Body of pancreas (tissue), 4 donors: ENCODE results near the gene GRB10.

Source experiments
- POLR2A ChIP-seq, 3 donors: fragments of 450-650 bp; IDR thresholded peaks; one replicate each; pipeline ENCODE4 v1.6.1; 2016; ENCODE audit warnings: antibody characterized with exemption in 3 of 3, mild to moderate bottlenecking in 2 of 3
- TF ChIP-seq, protein P1 (sequence below), 7 experiments: fragments of 450-650 bp in 4 of 7; fragments of 200-600 bp in 3 of 7; sonication (generic) in 3 of 7; IDR thresholded peaks; one replicate each; pipeline ENCODE4 v1.5.1; 2016 to 2019; ENCODE audit warnings: antibody characterized with exemption in 7 of 7

- TF ChIP-seq, protein P1, sequence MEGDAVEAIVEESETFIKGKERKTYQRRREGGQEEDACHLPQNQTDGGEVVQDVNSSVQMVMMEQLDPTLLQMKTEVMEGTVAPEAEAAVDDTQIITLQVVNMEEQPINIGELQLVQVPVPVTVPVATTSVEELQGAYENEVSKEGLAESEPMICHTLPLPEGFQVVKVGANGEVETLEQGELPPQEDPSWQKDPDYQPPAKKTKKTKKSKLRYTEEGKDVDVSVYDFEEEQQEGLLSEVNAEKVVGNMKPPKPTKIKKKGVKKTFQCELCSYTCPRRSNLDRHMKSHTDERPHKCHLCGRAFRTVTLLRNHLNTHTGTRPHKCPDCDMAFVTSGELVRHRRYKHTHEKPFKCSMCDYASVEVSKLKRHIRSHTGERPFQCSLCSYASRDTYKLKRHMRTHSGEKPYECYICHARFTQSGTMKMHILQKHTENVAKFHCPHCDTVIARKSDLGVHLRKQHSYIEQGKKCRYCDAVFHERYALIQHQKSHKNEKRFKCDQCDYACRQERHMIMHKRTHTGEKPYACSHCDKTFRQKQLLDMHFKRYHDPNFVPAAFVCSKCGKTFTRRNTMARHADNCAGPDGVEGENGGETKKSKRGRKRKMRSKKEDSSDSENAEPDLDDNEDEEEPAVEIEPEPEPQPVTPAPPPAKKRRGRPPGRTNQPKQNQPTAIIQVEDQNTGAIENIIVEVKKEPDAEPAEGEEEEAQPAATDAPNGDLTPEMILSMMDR (IDR thresholded peaks at IDR 0.05) = no peak
- no peak for TF ChIP-seq POLR2A (IDR thresholded peaks at IDR 0.05)
These were observed 167.1 kb downstream of the GRB10 start for GRCh38 chr7:50615519-50616080.
